CD4-positive, alpha-beta T cell treated with Interleukin-15 for 1 hour (primary cell): ENCODE results near the gene RABL6.
A peak's percentile ranks its signal among the peaks of the same experiment; 100 is the strongest.
"Not testable (repeated sequence)": the region's sequence is repeated elsewhere in the genome, so short reads cannot be mapped to it uniquely, and the experiment has no call there.

Experiments used
- DNase-seq: peaks from one replicate; pipeline ENCODE4 v3.0.0-alpha.2; 2020

The RABL6 gene

GRCh38 chr9:136796238-136796774 is 11.4 kb upstream of the RABL6 start, which contains the start of gene CCDC183:
Gene CCDC183 (plus strand): TSS chr9:136796338. CDS start chr9:136796398, 60 bp downstream.
- DNase-seq: no peak

GRCh38 chr9:136796775-136797347 is 10.9 kb upstream of the RABL6 start:
- DNase-seq: not testable (repeated sequence)

GRCh38 chr9:136798708-136799078 is 9.1 kb upstream of the RABL6 start:
- DNase-seq: no peak

GRCh38 chr9:136799079-136799853 is 8.5 kb upstream of the RABL6 start:
- no peak for DNase-seq

GRCh38 chr9:136799854-136800657 is 7.7 kb upstream of the RABL6 start:
- peak; percentile 88 for DNase-seq

- no peak for DNase-seq
Observed at GRCh38 chr9:136802321-136802720, 5.4 kb upstream of the RABL6 start.

GRCh38 chr9:136803009-136803550 is 4.7 kb upstream of the RABL6 start:
- not testable (repeated sequence) for DNase-seq

GRCh38 chr9:136803551-136804508 is 3.9 kb upstream of the RABL6 start:
- DNase-seq: no peak

- no peak for DNase-seq
Observed at GRCh38 chr9:136804509-136805206, 3.1 kb upstream of the RABL6 start.

- peak; percentile 7 for DNase-seq
Observed at GRCh38 chr9:136805207-136805740, 2.5 kb upstream of the RABL6 start.

GRCh38 chr9:136806067-136806466 is 1.7 kb upstream of the RABL6 start:
- DNase-seq: peak; percentile 14

GRCh38 chr9:136806631-136807201 is 1.0 kb upstream of the RABL6 start:
- DNase-seq: peak; percentile 8

- DNase-seq: peak; percentile 47
Observed at GRCh38 chr9:136808075-136808805, 492 bp downstream of the RABL6 start.

GRCh38 chr9:136808806-136809158 is 1.0 kb downstream of the RABL6 start:
- no peak for DNase-seq

GRCh38 chr9:136814725-136815421 is 7.1 kb downstream of the RABL6 start:
- DNase-seq: no peak

- DNase-seq: no peak
Observed at GRCh38 chr9:136815422-136815782, 7.7 kb downstream of the RABL6 start.

- DNase-seq: no peak
Observed at GRCh38 chr9:136820971-136821825, 13.4 kb downstream of the RABL6 start.

GRCh38 chr9:136821826-136822544 is 14.2 kb downstream of the RABL6 start:
- no peak for DNase-seq
